HG03039 (cell line): ENCODE measurements around the gene RABGGTB.
"Not testable (repeated sequence)": the region's sequence is repeated elsewhere in the genome, so short reads cannot be mapped to it uniquely, and the experiment has no call there.

Experiments
- ATAC-seq: cut with Tn5 transposase; IDR thresholded peaks from one replicate; pipeline ENCODE4 v1.9.1; 2021; ENCODE audit warnings: mild to moderate bottlenecking, moderate library complexity; ENCODE audit not compliant: unreplicated experiment

RABGGTB gene

DNA sequence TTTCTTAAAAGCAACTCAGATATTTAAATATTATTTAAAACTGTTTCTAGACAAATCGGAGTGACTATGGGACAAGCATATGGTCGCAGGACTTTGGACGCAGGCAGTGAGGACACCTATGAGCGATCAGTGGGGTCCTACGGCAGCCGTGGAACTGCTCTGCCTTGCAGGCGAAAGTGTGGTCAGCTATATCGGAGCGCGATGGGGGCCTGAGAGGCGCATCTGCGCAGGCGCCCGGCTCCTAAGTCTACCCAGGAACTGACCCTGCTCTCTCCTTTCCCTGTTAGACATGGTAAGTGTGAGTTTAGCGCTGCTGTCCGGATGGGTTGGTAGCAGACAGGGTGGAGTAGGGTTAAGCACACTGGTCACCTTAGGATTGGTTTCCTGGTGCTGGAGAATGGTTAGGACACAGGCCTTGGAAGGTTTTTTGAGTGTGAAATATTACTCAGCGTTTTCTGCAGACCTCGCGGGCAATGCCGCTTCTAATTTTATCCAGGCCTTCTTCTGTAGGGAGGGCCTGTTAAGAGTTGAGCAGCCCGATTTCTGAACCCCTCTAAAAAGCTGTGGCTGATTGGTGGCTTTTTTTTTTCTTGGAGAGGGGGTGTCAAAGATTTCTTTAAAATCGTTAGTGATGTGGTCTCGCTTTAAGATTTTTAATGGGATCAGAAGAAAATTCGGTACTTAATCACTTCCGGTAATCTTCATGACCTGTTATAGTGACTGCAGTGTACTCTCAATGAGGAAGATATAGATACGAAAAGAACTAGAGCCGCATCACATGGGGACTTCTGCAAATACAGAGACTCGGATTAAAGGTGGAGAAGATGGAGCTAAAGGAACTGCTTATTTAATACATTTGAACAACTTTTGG is at the start of gene RABGGTB:
Gene RABGGTB (plus strand): TSS at position 274 of the 871 bp plus-strand sequence. CDS start 16 bp downstream, at position 290.
- peak; percentile 73 for ATAC-seq

DNA sequence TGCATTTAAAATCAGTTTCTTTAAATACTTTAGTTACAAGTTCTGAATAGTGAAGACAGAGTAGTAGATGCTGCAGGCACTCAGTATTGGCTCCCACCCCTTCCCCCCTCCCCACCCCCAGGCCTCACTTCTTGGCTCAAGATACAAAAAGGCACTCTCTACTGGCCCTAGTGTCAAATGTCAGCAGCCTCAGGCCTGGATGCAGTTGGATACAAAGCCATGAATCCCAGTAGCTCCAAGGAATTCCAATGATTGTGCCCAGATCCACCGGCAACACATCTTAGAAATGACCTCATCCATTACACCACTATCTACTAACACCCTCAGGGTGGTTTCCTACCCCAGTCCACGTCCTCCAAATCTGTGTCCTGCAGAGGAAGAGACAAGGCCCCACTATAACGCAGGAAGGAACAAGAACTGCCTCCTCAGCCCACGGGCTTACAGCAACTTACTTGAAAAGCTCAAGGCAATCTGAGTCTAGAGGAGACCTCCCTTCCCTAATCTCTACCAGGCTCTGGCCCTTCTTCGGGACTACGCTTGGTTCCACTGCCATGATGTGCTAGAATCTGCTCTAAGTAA is 43.9 kb upstream of the RABGGTB start:
- no peak for ATAC-seq

GRCh38 chr1:75745276-75745675 is 40.8 kb upstream of the RABGGTB start:
- peak; percentile 74 for ATAC-seq

GRCh38 chr1:75757210-75757609 is 28.8 kb upstream of the RABGGTB start:
- ATAC-seq = not testable (repeated sequence)

DNA sequence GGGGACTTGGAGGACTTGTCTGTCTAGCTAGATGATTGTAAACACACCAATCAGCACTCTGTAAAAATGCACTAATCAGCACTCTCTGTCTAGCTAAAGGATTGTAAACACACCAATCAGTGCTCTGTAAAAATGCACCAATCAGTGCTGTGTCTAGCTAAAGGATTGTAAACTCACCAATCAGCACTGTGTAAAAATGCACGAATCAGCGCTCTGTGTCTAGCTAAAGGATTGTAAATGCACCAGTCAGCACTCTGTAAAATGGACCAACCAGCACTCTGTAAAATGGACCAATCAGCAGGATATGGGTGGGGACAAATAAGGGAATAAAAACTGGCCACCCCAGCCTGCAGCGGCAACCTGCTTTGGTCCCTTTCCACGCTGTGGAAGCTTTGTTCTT is 27.5 kb upstream of the RABGGTB start:
- ATAC-seq = not testable (repeated sequence)

DNA sequence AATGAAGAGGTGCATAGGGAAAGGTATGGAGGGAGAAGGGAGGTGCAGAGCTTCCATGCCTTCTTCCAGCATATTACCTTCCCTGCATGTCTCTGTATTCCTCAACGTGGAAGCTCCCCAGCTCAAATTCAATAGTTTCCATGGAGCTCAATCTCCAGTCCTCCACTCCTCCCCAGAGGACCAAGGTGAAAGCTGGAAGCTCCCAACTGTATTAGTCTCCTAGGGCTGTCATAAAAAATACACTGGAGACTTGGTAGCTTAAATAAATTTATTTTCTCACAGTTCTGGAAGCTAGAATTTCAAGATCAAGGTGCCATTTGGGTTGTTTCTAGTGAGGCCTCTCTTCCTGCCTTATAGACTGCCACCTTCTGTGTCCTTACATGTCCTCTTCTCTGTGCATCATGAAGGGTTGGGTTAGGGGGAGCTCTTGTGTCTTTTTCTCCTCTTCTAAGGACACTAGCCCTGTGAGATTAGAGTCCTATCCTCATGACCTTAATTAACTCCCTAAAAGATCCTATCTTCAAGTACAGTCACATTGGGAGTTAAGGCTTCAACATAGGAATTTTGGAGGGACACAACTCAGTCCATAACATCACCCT is 21.9 kb upstream of the RABGGTB start:
- no peak for ATAC-seq

DNA sequence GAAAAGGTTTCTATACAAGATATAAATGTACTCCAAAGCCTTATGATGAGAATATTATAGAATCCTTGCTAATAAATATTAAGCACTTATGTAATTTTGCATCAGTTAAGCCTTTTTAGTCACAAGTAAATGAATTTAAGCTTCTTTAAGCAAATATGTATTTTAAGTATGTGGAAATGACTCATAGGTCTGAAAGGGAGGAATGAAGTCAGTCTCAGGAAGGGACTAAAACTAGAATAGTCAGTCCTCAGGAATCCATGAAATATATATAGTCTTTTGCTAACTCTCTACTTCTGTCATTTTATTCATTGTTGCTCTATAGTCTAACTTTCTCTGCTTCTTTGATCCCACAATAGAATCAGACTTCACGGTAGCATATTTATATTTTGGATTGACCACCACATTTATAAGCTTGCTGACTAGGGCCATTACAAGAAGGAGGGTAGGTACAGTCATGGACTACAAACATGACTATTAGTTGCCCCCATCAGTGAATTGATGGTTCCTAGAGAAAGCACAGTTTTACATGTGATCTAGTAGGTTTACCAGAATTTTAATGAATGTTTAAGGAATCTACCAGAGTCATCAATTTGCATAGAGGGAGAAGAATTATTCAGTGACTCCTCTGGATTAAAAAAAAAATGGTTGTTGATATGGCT is 20.2 kb upstream of the RABGGTB start:
- ATAC-seq = no peak

DNA sequence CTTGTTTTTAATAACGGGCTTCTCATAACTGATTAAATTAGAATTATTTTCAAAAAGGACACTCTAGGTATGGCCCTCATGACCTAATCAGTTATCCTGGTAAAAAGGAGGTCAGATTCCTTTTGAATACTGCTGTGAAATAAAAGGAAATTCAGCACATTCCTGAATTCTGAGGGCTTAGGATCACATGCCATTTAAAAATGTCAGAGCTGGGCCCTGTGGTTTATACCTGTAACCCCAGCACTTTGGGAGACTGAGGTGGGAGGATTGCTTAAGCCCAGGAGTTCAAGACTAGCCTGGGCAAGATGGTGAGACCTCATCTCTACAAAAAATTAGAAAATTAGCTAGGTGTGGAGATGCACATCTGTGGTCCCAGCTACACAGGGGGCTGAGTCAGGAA is 18.0 kb upstream of the RABGGTB start:
- no peak for ATAC-seq

- ATAC-seq = no peak
These were observed 15.3 kb upstream of the RABGGTB start for GRCh38 chr1:75770761-75771160.

DNA sequence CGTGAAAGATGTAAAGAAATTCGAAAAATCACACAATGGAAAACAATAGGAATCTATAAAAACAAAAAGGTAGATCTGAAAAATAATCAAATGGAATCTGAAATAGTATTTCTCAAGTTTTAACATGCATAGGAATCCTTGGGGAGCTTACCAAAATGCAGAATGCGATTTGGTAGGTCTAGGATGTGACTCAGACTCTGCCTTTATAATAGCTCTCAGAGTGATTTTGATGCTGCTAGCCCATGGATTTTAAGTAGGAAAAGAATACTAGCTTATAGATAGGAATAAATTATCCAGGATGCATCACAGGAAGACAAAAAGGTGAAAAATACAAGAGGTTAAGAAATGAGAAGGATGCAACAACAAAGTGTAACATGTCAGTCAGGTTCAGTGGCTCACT is 14.1 kb upstream of the RABGGTB start:
- ATAC-seq = no peak

DNA sequence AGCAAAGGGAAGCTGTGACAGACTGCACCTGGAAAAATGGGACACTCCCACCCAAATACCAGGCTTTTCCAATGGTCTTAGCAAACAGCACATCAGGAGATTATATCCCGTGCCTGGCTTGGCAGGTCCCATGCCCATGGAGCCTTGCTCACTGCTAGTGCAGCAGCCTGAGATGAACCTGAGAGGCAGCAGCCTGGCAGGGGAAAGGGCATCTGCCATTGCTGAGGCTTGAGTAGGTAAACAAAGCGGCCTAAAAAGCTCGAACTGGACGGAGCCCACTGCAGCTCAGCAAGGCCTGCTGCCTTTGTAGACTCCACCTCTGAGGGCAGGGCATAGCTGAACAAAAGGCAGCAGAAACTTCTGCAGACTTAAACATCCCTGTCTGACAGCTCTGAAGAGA is 8.2 kb upstream of the RABGGTB start:
- ATAC-seq = not testable (repeated sequence)

- ATAC-seq = not testable (repeated sequence)
These were observed 7.4 kb upstream of the RABGGTB start for GRCh38 chr1:75778694-75779093.

DNA sequence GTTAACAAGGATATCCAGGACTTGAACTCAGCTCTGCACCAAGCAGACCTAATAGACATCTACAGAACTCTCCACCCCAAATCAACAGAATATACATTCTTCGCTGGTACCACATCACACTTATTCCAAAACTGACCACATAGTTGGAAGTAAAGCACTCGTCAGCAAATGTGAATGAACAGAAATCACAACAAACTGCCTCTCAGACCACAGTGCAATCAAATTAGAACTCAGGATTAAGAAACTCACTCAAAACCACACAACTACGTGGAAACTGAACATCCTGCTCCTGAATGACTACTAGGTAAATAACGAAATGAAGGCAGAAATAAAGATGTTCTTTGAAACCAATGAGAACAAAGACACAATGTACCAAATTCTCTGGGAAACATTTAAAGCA is 5.9 kb upstream of the RABGGTB start:
- not testable (repeated sequence) for ATAC-seq

GRCh38 chr1:75783920-75784319 is 2.1 kb upstream of the RABGGTB start:
- ATAC-seq = not testable (repeated sequence)

- ATAC-seq = peak; percentile 0
These were observed 605 bp upstream of the RABGGTB start for GRCh38 chr1:75785320-75785982.

DNA sequence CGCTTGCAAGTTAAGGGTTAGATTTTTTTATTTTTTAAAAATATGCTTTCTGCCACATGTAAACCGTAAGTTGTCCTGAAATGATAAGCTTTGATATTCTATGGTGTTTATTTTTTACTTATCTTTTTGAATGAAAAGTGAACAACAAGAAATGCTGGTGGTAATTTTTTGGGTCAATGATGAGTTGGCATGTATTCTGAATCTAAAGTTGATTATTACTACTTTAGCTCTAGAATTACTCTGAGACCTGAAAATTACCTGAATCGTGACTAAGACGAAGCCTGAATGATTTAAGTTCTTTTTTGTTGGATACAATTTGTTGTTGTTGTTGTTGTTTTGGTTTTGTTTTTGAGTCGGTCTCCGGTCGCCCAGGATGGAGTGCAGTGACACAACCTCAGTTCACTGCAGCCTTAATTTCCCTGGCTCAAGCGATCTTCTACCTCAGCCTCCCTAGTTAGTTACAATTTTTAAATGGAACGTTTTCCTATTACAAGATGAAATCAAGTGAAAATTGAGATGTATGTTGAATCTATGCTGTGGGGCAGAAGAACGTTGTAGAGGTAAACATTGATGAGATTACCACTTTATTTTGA is 941 bp downstream of the RABGGTB start:
- ATAC-seq = no peak

GRCh38 chr1:75787524-75787923 is 1.5 kb downstream of the RABGGTB start:
- no peak for ATAC-seq

DNA sequence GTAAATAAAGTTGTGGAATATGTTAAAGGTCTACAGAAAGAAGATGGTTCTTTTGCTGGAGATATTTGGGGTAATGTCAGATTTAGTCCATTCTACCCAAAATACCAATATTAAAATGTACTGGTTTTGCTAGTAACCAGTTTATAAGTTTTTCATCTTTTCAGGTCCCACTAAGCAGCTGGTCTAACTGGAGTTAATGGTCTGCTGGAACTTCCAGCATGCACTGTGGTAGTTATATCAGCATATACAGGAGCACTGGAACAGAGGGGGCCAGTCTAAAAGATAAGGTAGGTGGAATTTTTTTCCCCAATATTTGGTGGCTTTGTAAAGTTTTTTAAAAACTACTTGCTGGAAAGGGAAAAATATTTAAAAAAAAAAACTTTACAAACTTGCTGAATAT is 3.9 kb downstream of the RABGGTB start:
- no peak for ATAC-seq

DNA sequence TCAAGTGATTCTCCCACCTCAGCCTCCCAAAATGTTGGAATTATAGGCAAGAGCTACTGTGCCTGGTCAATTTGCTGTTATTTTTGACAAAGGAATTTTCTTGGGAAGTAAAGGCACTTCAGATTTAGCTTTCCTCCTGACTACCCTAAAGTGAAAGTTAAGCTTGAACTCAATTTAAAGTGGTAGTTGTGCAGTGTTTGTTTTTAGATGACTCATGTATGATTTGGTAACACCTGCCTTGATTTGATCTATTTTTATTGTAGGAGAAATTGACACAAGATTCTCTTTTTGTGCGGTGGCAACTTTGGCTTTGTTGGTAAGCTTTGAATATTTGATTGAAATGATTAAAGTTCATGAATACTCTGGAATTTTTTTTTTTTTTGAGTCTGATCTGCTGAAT is 5.0 kb downstream of the RABGGTB start:
- ATAC-seq = no peak

- no peak for ATAC-seq
These were observed 6.0 kb downstream of the RABGGTB start for GRCh38 chr1:75792091-75792490.
